Measurements from ENCODE around the gene ASZ1.

The ASZ1 gene

DNA sequence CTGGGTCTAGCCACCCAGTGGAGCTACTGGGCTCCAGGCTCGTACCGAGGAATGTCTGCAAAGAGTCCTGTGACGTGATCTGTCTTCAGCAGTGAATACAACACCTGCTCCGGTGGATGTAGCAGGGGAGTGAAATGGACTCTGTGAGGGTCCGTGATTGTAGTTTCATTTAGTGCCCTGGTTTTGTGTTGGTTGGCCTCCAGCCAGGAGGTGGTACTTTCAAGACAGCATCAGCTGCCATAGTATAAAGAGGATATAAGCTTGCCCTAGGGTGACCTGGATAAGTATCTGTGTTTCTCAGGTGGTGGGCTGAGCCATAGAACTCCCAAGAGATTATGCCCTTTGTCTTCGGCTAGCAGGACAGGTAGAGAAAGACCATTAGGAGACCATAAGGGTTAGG, 79.8 kb downstream of the ASZ1 start:
- DNase-seq (ENCODE audit: low read depth, low spot score): no peak

DNA sequence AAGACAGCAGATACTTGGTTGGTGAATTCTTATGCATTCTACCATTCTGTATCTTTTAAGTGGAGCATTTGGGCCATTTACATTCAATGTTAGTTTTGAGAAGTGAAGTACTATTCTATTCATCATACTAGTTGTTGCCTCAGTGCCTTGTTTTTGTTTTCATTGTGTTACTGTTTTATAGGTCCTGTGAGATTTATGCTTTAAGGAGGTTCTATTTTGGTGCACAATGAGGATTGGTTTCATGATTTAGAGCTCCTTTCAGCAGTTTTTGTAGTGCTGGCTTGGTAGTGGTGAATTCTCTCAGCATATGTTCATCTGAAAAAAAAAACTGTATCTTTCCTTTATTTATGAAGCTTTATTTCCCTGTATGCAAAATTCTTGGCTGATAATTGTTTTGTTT, 81.1 kb downstream of the ASZ1 start:
- no peak for DNase-seq (ENCODE audit: low read depth, low spot score)

DNA sequence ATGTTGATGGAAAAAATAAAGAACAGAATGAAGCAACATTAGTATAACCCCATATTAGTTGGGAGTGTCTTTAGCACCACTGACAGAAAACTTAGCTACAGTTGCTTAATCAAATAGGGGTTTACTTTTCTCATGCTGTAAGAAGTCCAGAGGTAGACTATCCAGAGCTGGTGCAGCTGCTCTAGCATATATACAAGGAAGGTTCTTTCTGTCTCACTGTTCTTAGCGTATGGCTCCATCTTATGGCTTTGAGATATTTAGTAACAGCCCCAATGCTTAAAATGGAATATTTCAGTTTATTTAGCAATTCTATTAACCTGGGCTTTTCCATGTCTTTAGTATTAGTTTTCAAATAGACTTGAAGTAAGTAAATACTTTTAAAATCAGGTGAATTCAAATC, 89.3 kb downstream of the ASZ1 start:
- DNase-seq (ENCODE audit: low read depth, low spot score): no peak

DNA sequence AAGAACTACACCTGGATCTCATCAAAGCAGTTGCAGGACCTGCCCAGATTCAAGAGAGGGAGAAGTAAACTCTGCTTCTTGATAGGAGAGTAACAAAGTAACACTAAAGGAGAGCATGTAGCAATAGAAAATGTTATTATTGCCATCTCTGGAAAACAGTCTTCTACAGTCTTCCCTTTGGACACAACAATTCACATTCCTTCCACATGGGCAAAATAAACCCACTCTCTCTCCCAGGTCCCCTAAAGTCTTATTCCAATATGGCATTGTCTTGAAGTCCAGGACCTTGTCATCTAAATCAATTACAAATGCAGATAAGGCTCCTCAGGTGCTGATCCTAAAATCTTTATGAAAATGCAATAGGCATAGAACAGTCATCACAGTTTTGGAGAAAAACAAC, 94.1 kb downstream of the ASZ1 start:
- no peak for DNase-seq (ENCODE audit: low read depth, low spot score)

DNA sequence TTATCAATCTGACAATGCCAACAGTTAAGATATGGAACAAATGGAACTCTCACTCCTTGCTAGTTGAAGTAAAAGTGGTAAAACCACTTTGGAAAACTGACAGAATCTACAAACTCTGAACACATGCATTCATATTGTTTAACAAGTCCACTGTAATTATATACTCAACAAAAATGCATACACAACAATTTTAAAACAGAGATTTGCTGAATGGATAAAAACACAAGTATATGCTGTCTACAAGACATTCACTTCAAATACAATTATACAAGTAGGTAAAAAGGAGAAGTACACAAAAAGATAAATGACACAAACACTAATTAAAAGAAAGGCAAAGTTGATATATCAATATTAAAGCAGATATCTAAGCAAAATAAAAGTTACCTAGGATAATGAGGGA, 95.3 kb downstream of the ASZ1 start:
- no peak for DNase-seq (ENCODE audit: low read depth, low spot score)

DNA sequence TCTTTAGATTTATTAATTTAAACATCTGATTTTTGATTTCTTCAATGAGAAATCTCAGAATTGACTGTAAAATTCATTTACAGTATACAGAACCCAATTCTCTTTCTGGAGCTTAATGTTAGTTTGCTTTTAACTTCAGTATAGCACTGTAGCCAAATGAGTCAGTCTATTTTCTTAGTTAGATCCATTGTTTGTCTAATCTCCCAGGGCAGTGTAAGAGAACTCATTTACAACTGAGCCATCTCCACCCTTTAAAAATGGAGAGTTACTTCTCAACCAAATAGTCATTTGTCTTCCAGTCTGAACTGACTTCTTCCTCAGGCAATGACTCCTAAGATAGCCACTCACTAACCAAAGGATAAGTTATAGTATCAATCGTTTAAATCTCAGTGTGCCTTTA, 101.5 kb downstream of the ASZ1 start:
- DNase-seq (ENCODE audit: low read depth, low spot score): no peak

DNA sequence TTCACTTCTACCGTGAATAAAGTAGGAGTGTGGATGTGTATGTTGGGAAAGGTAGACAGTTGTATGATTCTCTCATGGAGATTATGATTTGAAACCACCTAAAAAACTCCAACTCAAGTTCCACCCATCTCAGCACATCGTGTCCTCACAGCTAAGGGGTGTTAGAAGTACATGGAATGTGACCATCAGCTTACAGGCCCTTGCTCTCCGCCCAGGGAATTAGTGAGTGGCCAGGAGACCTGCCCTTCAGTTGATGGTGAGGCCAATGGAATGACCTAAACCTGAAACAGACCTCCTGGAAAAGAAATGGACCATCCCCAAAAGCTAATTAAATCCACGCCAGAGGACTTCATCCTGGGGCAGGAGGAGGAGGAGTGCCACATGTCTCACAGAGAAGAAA, 102.3 kb downstream of the ASZ1 start:
- DNase-seq (ENCODE audit: low read depth, low spot score): no peak

DNA sequence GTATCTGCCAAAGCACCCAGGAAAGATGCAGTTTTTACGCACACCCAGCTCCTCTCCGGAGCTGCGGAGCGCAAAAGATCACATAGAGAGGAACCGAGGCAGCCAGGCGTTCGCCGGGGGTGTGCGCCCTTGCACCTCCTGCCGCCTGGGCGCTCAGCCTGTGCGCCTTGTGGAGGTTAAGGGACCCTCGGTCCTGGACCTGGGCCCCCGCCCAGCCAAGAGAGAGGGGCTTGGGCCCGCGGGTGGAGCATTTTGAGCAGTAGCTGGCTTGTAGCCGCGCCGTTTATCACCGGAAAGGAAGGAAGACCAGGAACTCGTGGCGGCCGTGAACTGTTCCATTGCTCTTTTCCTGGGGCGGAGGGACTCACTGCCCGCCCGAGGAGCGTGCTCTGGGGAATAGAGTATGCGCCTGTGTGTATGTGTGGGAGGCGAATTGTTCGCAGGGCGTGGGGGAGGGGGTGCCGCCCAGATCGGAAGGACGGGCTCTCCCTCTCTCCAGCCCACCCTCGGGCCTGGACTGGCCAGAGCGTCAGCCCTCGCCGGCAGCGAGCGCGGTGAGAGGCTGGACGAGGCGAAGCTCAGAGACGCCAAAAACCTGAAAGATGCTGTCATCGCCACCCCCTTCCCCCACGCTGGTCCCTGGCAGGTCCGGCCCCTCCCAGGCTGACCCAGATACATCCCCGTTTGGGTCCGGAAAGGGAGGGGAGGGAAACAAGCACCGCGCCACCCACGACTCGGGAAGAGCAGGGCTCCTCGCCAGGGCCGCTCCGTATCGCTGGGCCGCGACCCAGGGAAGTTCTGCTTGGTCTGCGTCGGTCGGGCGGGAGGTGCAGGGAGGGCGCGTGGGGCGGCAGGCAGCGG, 103.2 kb downstream of the ASZ1 start:
- no peak for DNase-seq (ENCODE audit: low read depth, low spot score)

DNA sequence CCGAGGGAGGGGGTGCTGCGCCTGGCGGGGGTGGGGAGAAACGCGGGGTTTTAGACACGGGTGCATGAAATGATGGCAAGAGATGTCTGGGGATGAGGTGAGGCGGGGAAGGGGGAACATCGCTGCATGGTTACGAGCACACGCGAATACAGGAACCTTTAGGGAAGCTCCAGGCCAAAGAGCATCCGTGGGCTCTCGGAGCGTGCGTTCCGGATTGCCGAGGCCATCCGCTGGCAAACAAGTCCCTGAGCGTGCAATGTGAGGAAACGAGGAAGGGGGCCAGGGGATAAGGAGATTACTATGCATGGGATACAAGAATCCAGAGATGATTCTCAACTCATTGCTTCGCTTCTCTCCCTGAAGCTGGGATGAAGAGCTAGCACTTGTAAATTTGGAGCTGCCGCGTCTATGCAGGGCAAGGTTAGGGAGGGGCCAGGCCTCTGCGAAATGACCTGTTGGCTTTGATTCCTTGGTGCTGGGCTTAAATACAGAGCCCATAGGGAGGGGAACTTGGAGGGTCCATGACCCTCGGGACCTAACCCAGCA, 103.9 kb downstream of the ASZ1 start:
- DNase-seq (ENCODE audit: low read depth, low spot score): no peak

DNA sequence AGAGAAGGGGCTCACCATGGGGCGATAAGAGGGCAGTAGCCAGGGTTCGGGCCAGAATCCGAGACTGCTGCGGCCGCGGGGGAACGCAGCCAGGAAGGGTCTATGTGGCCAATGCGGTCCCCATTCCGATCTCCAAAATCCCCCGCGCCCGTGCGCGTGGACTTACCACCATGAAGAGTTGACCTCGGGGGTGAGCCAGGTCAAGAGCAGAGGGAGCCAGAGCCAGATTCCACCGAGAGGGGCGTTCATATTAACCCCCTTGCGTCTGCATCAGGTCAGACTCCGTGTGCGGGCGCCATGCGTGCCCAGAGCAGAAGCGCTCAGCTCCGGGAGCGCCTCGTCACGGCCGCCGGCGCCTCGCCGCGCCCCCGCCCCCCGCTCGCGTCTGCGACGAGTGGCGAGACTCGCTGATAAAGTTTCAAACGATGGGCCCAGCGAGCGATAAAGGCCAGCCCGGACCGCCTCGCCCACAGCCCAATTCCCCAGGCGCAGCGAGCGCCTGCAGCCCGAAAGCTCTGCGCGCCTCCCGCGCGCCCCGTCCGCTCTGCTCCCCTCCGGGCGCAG, 104.5 kb downstream of the ASZ1 start, which contains the start of gene WNT2:
WNT2 (minus strand) TSS at position 318 of the 564 bp plus-strand sequence; CDS start at position 249, 69 bp downstream.
- DNase-seq (ENCODE audit: low read depth, low spot score): no peak

DNA sequence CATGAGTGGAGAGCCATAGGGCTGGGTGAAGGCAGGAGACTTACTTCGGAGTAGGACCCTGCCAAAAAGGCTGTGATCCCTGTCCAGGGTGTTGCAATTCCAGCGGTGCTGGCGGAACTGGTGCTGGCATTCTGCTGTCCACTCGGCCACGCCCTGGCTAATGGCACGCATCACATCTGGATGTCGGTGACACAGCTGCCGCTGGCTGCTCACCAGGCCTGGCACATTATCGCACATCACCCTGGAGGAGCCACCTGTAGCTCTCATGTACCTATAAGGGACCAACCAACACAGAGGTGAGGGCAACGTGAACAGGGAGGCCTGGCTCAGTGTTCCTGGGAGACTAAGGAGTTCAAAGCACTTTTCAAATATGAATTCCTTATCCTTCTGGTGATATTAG, 106.8 kb downstream of the ASZ1 start:
- no peak for DNase-seq (ENCODE audit: low read depth, low spot score)

DNA sequence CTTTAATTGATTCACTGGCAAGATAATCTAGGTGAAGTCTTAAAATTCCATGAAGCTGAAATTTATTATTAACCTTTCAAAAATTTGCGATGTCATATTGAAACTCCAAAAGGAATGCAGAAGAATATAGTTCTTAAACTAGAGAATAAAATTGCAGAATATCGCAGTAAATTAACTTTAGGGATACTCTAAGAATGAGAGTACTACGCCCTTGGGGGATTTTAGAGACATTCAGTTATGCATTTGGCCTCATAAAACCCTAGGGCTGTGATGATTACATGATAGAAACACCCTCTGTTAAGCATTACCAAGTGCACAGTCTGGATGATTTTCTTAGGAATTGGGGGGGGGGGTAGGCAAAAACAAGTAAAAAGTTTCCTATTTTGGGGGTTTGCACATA, 108.1 kb downstream of the ASZ1 start:
- DNase-seq (ENCODE audit: low read depth, low spot score): no peak

DNA sequence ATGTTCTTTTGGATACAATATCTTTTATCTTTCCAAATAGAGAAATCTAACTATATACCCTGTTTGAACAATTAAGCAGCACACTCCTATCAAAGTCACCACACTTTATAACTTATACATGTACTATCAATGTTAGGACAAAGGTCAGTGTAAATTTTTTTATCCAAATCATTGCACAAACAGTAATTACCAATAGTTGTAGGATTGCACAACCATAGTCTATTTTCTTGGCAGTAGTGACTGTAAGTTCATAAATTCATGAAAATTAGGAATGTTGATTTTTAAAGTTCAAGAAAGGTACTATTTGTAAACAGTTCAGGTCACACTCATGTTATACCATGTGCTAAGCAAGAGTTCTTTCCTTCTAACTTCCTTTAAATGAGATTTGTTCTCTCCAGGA, 113.7 kb downstream of the ASZ1 start:
- no peak for DNase-seq (ENCODE audit: low read depth, low spot score)
